Tibial nerve (tissue), 4 donors: ENCODE data around the gene COX4I1.

Experiments used
- CTCF ChIP-seq, 5 experiments: fragments of 200-600 bp in 3 of 5; fragments of 450-650 bp in 2 of 5; sonication (generic) in 3 of 5; IDR thresholded peaks; one replicate each; pipeline ENCODE4 v1.5.1; 2016 to 2019; ENCODE audit warnings: antibody characterized with exemption in 5 of 5, mild to moderate bottlenecking in 3 of 5, moderate library complexity in 2 of 5
- EP300 ChIP-seq, 2 donors: sonication (generic); formaldehyde crosslinking; IDR thresholded peaks; one replicate each; pipeline ENCODE4 v1.6.1; 2017; ENCODE audit warnings: antibody characterized with exemption in 2 of 2, mild to moderate bottlenecking in 1 of 2
- POLR2A ChIP-seq, 2 donors: fragments of 450-650 bp; IDR thresholded peaks; one replicate each; pipeline ENCODE4 v1.6.1; 2017; ENCODE audit warnings: antibody characterized with exemption in 2 of 2, mild to moderate bottlenecking in 2 of 2, moderate library complexity in 2 of 2

DNA sequence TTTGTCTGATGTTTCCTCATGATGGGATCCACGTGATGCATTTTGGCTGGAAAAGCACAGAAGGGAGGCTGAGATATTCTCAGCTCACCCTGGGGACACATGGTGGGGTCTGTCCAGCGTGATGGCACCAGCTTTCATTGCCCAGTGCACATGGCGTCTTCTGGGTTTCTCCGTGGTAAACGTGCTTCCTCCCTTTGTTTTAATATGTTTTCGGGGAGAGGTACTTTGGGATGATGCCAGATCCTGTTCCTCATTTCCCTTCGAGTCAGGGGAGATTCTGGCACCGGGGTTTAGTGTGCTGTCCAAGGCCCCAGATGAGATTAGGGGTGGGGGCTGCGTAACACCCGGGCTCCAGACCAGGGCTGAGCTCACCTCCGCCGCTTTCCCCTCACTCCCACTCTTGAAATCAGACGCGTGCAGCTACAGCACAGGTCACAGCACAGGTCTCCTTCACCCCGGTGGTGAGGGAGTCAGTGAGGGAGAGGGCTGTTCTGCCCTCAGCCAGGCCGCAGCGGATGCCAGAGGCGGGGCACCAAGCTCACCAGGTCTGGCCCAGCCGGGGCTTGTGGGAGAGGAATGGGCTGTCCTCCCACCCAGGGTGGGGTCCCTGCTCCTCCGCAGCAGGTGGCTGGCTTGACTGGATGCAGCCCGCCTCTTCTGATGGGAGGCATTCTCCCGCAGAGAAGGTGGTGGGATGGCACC lies 33.9 kb downstream of the COX4I1 start:
- TF ChIP-seq CTCF (IDR thresholded peaks at IDR 0.05) (no peak), POLR2A (IDR thresholded peaks at IDR 0.05) (no peak), EP300 (IDR thresholded peaks at IDR 0.05) (no peak)
